HUES6 (cell line): ENCODE measurements around the gene MEX3D.

Source experiments
- H3K27ac ChIP-seq: 2 replicates; pipeline ENCODE4 v1.7.0; 2013; ENCODE audit warnings: low read depth, mild to moderate bottlenecking, low read length, inconsistent platforms
- H3K27me3 ChIP-seq: 2 replicates; pipeline ENCODE4 v1.6.1; 2013; ENCODE audit warnings: low read length; ENCODE audit not compliant: control insufficient read depth, insufficient read depth
- H3K36me3 ChIP-seq: 2 replicates; pipeline ENCODE4 v1.6.1; 2013; ENCODE audit warnings: low read length; ENCODE audit not compliant: control insufficient read depth, insufficient read depth
- H3K4me1 ChIP-seq: 2 replicates; pipeline ENCODE4 v1.6.1; 2013; ENCODE audit warnings: low read length; ENCODE audit not compliant: control insufficient read depth, insufficient read depth
- H3K4me3 ChIP-seq: 2 replicates; pipeline ENCODE4 v1.5.1; 2013; ENCODE audit warnings: low read depth, low read length
- H3K9ac ChIP-seq: one replicate; pipeline ENCODE4 v1.6.1; 2013; ENCODE audit warnings: mild to moderate bottlenecking, low read length
- H3K9me3 ChIP-seq: 2 replicates; pipeline ENCODE4 v1.6.1; 2013; ENCODE audit warnings: low read depth, low read length; ENCODE audit not compliant: control insufficient read depth, insufficient read depth

MEX3D gene

DNA sequence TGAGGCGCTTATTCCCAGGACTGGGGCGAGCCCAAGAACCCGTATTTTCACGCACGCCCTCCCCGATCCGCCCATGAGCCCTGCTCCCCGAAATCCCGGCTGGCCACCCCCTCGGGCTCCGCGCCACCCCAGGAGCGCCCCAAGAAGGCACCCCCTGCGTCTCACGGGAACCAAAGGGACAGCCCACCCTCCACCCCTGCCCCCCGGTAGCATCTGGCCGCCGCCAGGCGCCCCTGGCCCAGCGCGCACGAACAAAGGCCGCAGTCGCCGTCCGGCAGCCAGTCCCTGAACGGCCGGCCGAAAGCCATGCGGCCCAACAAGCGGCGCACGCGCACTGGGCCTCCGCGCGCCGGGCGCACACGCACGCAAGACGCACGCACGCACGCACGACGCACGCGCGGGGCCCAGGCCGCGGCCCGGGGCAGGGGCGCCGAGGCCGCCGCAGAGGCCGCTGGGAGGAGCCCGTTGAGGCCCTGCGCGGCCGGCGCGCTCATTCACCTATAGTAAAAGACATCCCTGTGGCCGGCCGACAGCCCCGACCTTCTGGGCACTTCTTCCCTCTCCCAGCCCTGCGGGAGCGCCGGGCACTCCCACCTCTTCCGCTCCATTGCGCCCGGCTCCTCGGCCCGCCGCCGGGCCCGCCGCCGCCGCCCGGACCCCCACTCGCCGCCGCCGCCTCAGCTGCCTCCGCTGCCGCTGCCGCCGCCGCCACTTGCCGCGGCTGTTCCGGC lies 24.1 kb upstream of the MEX3D start:
- Histone ChIP-seq H3K36me3 (peaks cover 13% of the 10 kb centered on the region), H3K27ac (peak overlapping the region; percentile 98), H3K4me1 (peaks cover 12% of the 10 kb centered on the region), H3K4me3 (peak overlapping the region; percentile 95), H3K9ac (peak overlapping the region; percentile 99), H3K9me3 (no peaks in the 10 kb centered on the region), H3K27me3 (no peaks in the 10 kb centered on the region)

DNA sequence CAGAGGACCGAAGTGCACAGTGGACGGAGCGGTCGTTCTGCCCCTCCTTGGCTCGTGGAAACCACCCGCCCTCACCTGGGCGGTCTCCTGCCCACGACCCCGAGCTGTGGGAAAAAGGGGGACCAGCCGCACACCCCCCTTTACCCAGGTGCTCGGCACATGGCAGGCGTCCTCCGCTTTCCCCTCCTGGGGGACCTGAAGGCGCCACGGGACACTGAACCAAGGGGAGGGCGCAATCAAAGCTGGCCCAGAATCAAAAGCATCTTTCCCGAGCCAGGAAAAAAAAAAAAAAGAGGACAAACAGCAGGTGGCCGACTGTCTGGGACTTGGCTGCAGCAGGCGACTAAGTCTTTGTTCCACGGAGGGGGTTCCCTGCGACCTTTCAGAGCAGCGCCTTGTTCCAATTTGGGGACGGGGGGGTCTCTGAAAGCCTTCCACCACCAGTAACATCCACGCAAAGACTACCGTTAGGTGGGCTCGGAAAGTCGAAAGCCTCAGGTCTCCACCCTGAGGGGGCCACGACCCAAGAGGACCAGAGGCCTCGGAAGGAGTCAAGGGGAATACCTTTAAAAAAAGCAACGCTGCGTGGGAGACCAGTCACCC lies 23.4 kb upstream of the MEX3D start:
- Histone ChIP-seq H3K4me1 (peaks cover 12% of the 10 kb centered on the region), H3K36me3 (peaks cover 6% of the 10 kb centered on the region), H3K27ac (peak overlapping the region; percentile 98), H3K9me3 (no peaks in the 10 kb centered on the region), H3K4me3 (peak overlapping the region; percentile 95), H3K27me3 (no peaks in the 10 kb centered on the region), H3K9ac (peak overlapping the region; percentile 99)

DNA sequence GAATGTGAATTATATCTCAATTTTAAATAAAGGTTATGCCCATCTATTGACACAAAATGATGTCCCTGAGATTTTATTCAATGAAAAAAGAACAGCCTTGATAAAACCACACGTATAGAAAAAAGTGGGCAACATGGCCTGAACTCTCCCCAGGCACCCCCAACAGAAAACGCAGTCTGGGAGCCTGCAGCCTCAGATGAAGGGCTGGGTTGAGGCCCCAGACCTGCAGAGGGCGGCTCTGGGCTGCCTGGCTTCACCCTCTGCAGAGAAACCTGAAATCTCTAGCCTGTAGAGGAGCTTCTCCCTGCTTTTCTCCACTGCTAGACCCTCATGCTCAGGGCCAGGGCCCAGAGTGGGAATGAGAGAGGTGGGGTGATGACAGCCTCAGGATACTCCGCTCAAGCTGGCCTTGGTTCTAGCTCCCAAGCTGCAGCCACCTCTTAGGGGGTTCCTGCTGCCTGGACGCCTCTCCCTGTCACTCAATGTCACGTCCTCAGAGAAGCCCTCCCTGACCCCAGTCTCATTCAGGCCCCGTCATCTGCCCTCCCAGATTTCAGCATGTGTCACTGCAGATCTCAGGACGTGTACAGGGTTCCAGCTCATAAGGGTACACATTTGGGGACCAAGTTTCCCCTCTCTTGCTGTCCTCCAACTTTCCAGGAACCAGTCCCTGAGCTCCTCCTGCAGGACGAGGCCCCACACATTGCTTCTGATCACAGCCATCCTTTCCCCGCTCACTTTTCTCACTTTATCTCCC lies 22.7 kb upstream of the MEX3D start:
- Histone ChIP-seq H3K9me3 (no peaks in the 10 kb centered on the region), H3K4me1 (peaks cover 12% of the 10 kb centered on the region), H3K36me3 (peaks cover 9% of the 10 kb centered on the region), H3K27ac (peak overlapping the region; percentile 98; the same call in 1 of the 2 replicates), H3K4me3 (peak overlapping the region; percentile 95), H3K27me3 (no peaks in the 10 kb centered on the region), H3K9ac (peak overlapping the region; percentile 99)

GRCh38 chr19:1587872-1588271 lies 19.7 kb upstream of the MEX3D start:
- Histone ChIP-seq H3K27me3 (no peaks in the 10 kb centered on the region), H3K9ac (no peak overlapping the region), H3K27ac (no peak overlapping the region), H3K4me1 (peaks cover 12% of the 10 kb centered on the region), H3K36me3 (peaks cover 24% of the 10 kb centered on the region), H3K9me3 (no peaks in the 10 kb centered on the region), H3K4me3 (no peak overlapping the region)

DNA sequence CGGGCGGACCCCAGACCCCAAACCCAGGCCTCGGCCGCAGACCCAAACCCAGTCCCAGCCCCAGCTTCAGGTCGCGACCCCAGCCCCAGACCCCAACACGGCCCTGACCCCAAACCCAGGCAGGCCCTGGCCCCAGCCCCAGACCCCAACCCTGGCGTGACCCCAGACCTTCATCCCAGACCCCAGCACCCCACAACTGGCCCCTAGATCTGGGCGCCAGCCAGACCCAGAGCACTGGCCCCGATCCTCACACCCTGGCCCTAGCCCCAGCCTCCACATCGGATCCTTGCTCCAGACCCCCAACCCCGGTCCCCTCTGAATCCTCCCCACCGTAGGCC lies 17.1 kb upstream of the MEX3D start:
- H3K27me3 ChIP-seq, result no peaks in the 10 kb centered on the region
- H3K4me3 ChIP-seq, result peak overlapping the region; percentile 63
- peaks cover 48% of the 10 kb centered on the region for H3K36me3 ChIP-seq
- no peaks in the 10 kb centered on the region for H3K9me3 ChIP-seq
- no peak overlapping the region for H3K27ac ChIP-seq
- H3K9ac ChIP-seq, result no peak overlapping the region
- H3K4me1 ChIP-seq, result peaks cover under 1% of the 10 kb centered on the region; the same call in 1 of the 2 replicates

- H3K4me3 ChIP-seq, result peak overlapping the region; percentile 63
- H3K4me1 ChIP-seq, result no peaks in the 10 kb centered on the region
- H3K9me3 ChIP-seq, result no peaks in the 10 kb centered on the region
- H3K36me3 ChIP-seq, result peaks cover 53% of the 10 kb centered on the region
- peak overlapping the region; percentile 64 for H3K9ac ChIP-seq
- H3K27me3 ChIP-seq, result no peaks in the 10 kb centered on the region
- no peak overlapping the region for H3K27ac ChIP-seq
Observed at GRCh38 chr19:1584500-1585242, 16.5 kb upstream of the MEX3D start.

DNA sequence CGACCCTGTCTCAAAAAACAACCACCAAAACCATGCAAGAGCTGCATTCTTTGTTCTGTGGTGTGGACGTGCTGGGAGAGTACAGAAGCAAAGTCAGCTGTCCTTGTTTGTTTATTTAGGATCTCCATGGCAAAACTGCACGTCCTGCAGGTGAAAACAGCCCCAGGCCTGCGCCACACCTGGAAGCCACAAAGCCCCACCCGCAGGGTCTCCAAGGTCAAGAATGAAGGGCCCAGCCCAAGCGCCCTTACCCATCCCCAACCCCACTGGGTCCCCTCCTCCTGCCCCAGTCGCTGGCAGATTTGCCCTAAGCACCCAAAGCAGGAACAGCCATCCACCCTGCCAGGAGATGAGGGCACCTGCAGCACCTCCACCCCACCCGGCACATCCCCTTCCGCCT lies 14.1 kb upstream of the MEX3D start:
- peaks cover 74% of the 10 kb centered on the region for H3K36me3 ChIP-seq
- no peaks in the 10 kb centered on the region for H3K4me1 ChIP-seq

GRCh38 chr19:1580957-1581356 lies 12.8 kb upstream of the MEX3D start:
- Histone ChIP-seq H3K27me3 (no peaks in the 10 kb centered on the region), H3K4me1 (no peaks in the 10 kb centered on the region), H3K27ac (no peak overlapping the region), H3K9me3 (no peaks in the 10 kb centered on the region), H3K4me3 (no peak overlapping the region), H3K9ac (no peak overlapping the region), H3K36me3 (peaks cover 78% of the 10 kb centered on the region)

More for the DNA sequence above, 14.1 kb upstream of the MEX3D start:
- Histone ChIP-seq H3K9ac (no peak overlapping the region), H3K27ac (no peak overlapping the region), H3K4me3 (no peak overlapping the region), H3K27me3 (no peaks in the 10 kb centered on the region), H3K9me3 (no peaks in the 10 kb centered on the region)

- no peak overlapping the region for H3K27ac ChIP-seq
- no peak overlapping the region for H3K4me3 ChIP-seq
- H3K4me1 ChIP-seq, result no peaks in the 10 kb centered on the region
- H3K27me3 ChIP-seq, result no peaks in the 10 kb centered on the region
- H3K36me3 ChIP-seq, result peaks cover 76% of the 10 kb centered on the region
- no peak overlapping the region for H3K9ac ChIP-seq
- no peaks in the 10 kb centered on the region for H3K9me3 ChIP-seq
Observed at GRCh38 chr19:1580382-1580781, 12.3 kb upstream of the MEX3D start.

GRCh38 chr19:1579222-1579621 lies 11.1 kb upstream of the MEX3D start:
- Histone ChIP-seq H3K4me3 (no peak overlapping the region), H3K36me3 (peaks cover 73% of the 10 kb centered on the region), H3K27me3 (no peaks in the 10 kb centered on the region), H3K27ac (no peak overlapping the region), H3K9me3 (no peaks in the 10 kb centered on the region), H3K9ac (no peak overlapping the region), H3K4me1 (no peaks in the 10 kb centered on the region)
